GM15510 (cell line): ENCODE results near the gene CLMP.

ENCODE experiments used
- POLR2A ChIP-seq: IDR thresholded peaks from 3 replicates; pipeline ENCODE4 v1.6.1; 2011; ENCODE audit warnings: borderline replicate concordance; ENCODE audit not compliant: insufficient read length; ENCODE audit errors: extremely low read depth

CLMP gene

GRCh38 chr11:123033895-123034294 is 161.2 kb downstream of the CLMP start:
- TF ChIP-seq POLR2A, result no peak

GRCh38 chr11:123030517-123030916 is 164.5 kb downstream of the CLMP start:
- no peak for TF ChIP-seq POLR2A

- TF ChIP-seq POLR2A, result no peak
Measured at GRCh38 chr11:123020968-123021367, 174.1 kb downstream of the CLMP start.
